Activated naive CD4-positive, alpha-beta T cell treated with anti-CD3 and anti-CD28 coated beads, Interleukin-2, amount 10 ng/mL, durations not matched to agents 7 days and 5 days (primary cell): ENCODE results near the gene CRIP1.
A peak's percentile ranks its signal among the peaks of the same experiment; 100 is the strongest.

Experiments used
- CTCF ChIA-PET: fragments of 350-600 bp; sonication (Branson Sonifier 250); formaldehyde crosslinking; loops from one replicate; lab custom pipeline; 2021; ENCODE audit warnings: antibody characterized with exemption; lab: Charles Lee
- DNase-seq: peaks from one replicate; pipeline ENCODE4 v3.0.0-alpha.2; 2020
- H3K27ac Mint-ChIP-seq: one replicate; pipeline ENCODE4 v1.8.0; 2021; ENCODE audit warnings: mild to moderate bottlenecking, moderate library complexity, mixed read lengths
- H3K27me3 Mint-ChIP-seq: one replicate; pipeline ENCODE4 v1.8.0; 2021; ENCODE audit warnings: mild to moderate bottlenecking, mixed read lengths
- H3K36me3 Mint-ChIP-seq: one replicate; pipeline ENCODE4 v1.8.0; 2021; ENCODE audit warnings: mixed read lengths
- H3K4me1 Mint-ChIP-seq: one replicate; pipeline ENCODE4 v1.8.0; 2021; ENCODE audit warnings: mixed read lengths
- H3K4me3 Mint-ChIP-seq: one replicate; pipeline ENCODE4 v1.8.0; 2021; ENCODE audit warnings: mild to moderate bottlenecking, moderate library complexity, mixed read lengths
- H3K9me3 Mint-ChIP-seq: one replicate; pipeline ENCODE4 v1.8.0; 2021; ENCODE audit warnings: mixed read lengths

Gene CRIP1

DNA sequence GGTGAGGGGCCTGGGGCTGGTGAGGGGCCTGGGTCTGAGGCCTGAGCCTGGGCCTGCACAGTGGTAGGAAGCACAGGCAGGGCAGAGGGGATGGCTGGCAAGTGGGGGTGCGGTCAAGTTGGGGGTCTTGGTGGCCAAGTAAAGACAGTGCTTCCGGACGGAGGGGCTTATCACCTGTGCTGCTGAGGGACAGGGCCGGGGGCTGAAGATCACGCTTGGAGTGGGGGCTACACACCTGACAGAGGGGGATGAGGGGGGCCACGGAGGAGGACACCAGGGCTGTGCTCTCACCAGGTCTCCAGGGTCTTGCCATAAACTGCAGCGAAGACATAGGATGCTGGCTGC is 16.6 kb downstream of the CRIP1 start:
- DNase-seq: no peak
- CTCF ChIA-PET: no interaction called here
- no peaks in the 10 kb centered on the region for H3K9me3 Mint-ChIP-seq
- peaks cover 45% of the 10 kb centered on the region for H3K27me3 Mint-ChIP-seq
- H3K4me3 Mint-ChIP-seq: no peak overlapping the region
- no peak overlapping the region for H3K27ac Mint-ChIP-seq
- no peaks in the 10 kb centered on the region for H3K36me3 Mint-ChIP-seq
- peaks cover 6% of the 10 kb centered on the region for H3K4me1 Mint-ChIP-seq

- Mint-ChIP-seq H3K4me1 (peaks cover 8% of the 10 kb centered on the region), H3K9me3 (no peaks in the 10 kb centered on the region), H3K4me3 (no peak overlapping the region), H3K27ac (no peak overlapping the region), H3K27me3 (peaks cover 50% of the 10 kb centered on the region), H3K36me3 (no peaks in the 10 kb centered on the region)
- no peak for DNase-seq
- CTCF ChIA-PET: no interaction called here
These were observed 17.4 kb downstream of the CRIP1 start for GRCh38 chr14:105503935-105504692.

DNA sequence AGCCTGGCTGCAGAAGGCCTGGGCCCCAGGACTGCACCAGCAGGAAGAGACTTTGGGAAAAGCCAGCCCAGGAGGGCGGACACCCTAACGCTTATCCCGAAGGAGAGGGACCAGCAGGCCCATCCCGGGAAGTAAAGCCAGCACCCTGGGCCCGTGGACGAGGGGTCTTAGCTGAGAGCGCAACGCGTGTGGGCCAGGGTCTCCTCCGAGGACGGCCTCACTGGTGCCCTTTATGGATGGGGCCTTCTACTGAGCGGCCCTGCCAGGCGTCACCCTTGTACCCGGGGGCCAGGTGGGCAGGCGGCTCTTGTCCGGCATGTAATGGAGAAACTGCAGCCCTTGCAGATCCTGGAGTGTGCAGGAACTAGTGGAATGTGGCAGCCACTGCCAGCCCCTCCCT is 18.4 kb downstream of the CRIP1 start:
- H3K36me3 Mint-ChIP-seq: no peaks in the 10 kb centered on the region
- DNase-seq: no peak
- CTCF ChIA-PET: no interaction called here
- no peak overlapping the region for H3K27ac Mint-ChIP-seq
- H3K27me3 Mint-ChIP-seq: peaks cover 57% of the 10 kb centered on the region
- peaks cover 8% of the 10 kb centered on the region for H3K4me1 Mint-ChIP-seq
- no peak overlapping the region for H3K4me3 Mint-ChIP-seq
- no peaks in the 10 kb centered on the region for H3K9me3 Mint-ChIP-seq

DNA sequence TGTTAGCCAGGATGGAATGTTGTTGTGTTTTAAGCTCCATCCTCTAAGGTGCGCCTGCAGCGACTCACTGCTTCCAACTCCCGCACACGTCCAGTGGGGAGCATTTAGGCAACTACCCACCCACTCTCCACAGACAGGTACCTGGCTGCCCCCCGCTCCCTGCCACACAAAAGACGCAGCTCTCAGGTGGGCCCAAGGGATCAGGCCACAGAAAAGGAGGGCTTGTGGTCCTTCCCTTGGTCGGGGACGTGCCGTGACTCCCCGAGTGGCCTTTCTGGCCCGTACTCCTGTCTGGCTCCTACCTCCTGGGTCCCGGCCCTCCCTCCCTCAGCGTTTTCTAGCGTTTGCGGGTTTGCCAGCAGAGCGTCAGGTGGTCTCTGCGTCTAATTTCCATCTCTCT is 20.6 kb downstream of the CRIP1 start:
- H3K9me3 Mint-ChIP-seq: no peaks in the 10 kb centered on the region
- H3K4me1 Mint-ChIP-seq: peaks cover 8% of the 10 kb centered on the region
- no peak for DNase-seq
- no peak overlapping the region for H3K27ac Mint-ChIP-seq
- CTCF ChIA-PET: interaction anchor here (0.7 to 1.1 kb wide), 2 partner anchors 21 to 31 kb away, joined by 3 to 4 read pairs; no protein-coding TSS in a partner anchor
- H3K27me3 Mint-ChIP-seq: peaks cover 75% of the 10 kb centered on the region
- H3K36me3 Mint-ChIP-seq: no peaks in the 10 kb centered on the region
- no peak overlapping the region for H3K4me3 Mint-ChIP-seq

DNA sequence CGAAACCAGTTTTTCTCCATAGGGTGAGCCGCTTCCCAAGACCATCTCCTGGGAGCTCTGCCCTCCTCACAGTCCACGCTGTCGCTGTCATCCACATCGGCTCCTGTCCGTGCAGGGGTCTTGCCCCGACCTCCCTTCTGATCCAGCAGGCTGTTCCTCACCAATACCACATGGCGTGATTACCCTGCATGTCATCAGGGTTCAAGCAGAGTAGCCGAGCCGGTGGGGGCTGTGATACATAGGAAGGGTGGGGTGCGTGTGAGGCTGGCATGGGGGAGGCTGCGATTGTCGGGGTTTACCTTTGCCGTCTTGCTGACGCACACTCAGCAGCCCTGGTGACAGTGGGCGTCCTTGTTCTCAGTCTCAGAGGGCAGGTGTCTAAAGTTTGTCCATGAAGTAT is 21.4 kb downstream of the CRIP1 start:
- CTCF ChIA-PET: interaction anchor here (1.1 kb wide), 1 partner anchor 30 kb away, joined by 3 read pairs; no protein-coding TSS in a partner anchor
- Mint-ChIP-seq H3K4me3 (no peak overlapping the region), H3K4me1 (peaks cover 8% of the 10 kb centered on the region), H3K27me3 (peaks cover 74% of the 10 kb centered on the region), H3K27ac (no peak overlapping the region), H3K36me3 (no peaks in the 10 kb centered on the region), H3K9me3 (no peaks in the 10 kb centered on the region)
- DNase-seq: no peak

DNA sequence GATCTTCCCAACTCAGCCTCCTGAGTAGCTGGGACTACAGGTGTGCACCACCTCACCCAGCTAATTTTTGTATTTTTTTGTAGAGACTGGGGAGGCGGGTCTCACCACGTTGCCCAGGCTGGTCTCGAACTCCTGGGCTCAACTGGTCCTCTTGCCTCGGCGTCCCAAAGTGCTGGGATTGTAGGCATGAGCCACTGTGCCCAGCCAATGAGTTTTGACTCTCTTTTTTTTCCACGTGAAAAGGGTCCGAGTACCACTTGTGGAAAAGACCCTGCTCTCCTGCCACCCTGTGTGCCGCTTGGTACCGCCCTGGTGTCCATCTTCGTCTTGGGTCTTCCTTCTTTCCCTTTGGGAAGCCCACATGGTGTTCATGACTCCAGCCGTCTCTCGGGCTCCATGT is 21.9 kb downstream of the CRIP1 start:
- CTCF ChIA-PET: no interaction called here
- DNase-seq: no peak
- H3K4me1 Mint-ChIP-seq: peaks cover 8% of the 10 kb centered on the region
- no peaks in the 10 kb centered on the region for H3K9me3 Mint-ChIP-seq
- H3K4me3 Mint-ChIP-seq: no peak overlapping the region
- H3K36me3 Mint-ChIP-seq: no peaks in the 10 kb centered on the region
- H3K27me3 Mint-ChIP-seq: peaks cover 71% of the 10 kb centered on the region
- H3K27ac Mint-ChIP-seq: no peak overlapping the region

DNA sequence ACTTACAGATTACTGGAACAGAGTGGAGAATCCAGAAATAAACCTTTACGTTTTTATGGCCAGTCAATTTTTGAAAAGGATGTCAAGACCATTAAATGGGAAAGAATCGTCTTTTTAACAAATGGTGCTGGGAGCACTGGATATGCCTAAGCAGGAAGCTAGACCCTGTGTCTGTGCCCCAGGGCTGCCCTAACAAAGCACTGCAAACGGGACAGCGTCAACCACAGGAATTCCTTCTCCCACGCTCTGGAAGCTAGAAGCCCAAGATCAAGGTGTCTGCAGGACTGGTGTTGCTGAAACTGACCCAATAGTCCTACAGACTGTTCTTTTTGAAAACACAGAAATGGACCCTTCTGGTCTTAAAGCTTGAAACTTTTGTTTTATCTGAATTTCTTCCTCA is 30.4 kb downstream of the CRIP1 start:
- Mint-ChIP-seq H3K4me1 (no peaks in the 10 kb centered on the region), H3K36me3 (no peaks in the 10 kb centered on the region), H3K9me3 (no peaks in the 10 kb centered on the region), H3K27me3 (peaks cover 64% of the 10 kb centered on the region), H3K27ac (no peak overlapping the region), H3K4me3 (no peak overlapping the region)
- CTCF ChIA-PET: no interaction called here
- DNase-seq: no peak

DNA sequence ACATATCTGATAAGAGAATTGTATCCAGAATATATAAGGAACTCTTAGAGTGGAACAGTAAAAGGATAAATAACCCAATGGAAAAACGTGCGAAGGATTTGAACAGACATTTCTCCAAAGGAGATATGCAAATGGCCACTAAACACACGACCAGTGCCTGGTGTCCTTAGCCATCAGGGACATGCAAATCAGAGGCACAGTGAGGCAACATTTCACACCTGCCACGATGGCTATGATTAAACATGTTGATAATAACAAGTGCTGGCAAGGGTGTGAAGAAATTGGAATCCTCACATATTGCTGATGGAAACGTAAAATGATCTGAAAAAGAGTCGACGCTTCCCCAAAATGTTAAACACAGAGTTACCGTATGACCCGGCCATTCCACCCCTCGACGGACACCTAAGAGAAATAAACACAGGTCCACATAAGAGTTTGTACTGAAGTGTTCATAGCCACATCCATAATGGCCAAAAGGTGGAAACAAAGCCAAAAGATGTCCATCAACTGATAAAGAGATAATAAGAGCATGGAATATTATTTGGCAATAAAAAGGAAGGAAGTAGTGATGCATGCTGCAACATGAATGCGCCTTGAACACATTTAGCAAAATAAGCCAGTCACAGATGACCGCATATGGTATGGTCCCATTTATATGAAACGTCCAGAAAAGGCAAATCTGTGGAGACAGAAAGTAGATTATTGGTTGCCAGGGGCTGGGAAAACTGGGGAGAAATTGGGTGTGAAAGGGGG is 33.4 kb downstream of the CRIP1 start:
- Mint-ChIP-seq H3K27ac (no peak overlapping the region), H3K36me3 (no peaks in the 10 kb centered on the region), H3K27me3 (peaks cover 73% of the 10 kb centered on the region), H3K9me3 (no peaks in the 10 kb centered on the region), H3K4me1 (no peaks in the 10 kb centered on the region), H3K4me3 (no peak overlapping the region)
- no peak for DNase-seq
- CTCF ChIA-PET: no interaction called here

- CTCF ChIA-PET: interaction anchor here (0.8 kb wide), 1 partner anchor 35 kb away, joined by 3 read pairs; no protein-coding TSS in a partner anchor
- no peaks in the 10 kb centered on the region for H3K9me3 Mint-ChIP-seq
- H3K4me3 Mint-ChIP-seq: peak overlapping the region; percentile 53
- H3K27ac Mint-ChIP-seq: no peak overlapping the region
- no peak for DNase-seq
- H3K27me3 Mint-ChIP-seq: peaks cover 76% of the 10 kb centered on the region
- H3K4me1 Mint-ChIP-seq: peaks cover 23% of the 10 kb centered on the region
- H3K36me3 Mint-ChIP-seq: no peaks in the 10 kb centered on the region
These were observed 38.6 kb downstream of the CRIP1 start for GRCh38 chr14:105525326-105525725.

DNA sequence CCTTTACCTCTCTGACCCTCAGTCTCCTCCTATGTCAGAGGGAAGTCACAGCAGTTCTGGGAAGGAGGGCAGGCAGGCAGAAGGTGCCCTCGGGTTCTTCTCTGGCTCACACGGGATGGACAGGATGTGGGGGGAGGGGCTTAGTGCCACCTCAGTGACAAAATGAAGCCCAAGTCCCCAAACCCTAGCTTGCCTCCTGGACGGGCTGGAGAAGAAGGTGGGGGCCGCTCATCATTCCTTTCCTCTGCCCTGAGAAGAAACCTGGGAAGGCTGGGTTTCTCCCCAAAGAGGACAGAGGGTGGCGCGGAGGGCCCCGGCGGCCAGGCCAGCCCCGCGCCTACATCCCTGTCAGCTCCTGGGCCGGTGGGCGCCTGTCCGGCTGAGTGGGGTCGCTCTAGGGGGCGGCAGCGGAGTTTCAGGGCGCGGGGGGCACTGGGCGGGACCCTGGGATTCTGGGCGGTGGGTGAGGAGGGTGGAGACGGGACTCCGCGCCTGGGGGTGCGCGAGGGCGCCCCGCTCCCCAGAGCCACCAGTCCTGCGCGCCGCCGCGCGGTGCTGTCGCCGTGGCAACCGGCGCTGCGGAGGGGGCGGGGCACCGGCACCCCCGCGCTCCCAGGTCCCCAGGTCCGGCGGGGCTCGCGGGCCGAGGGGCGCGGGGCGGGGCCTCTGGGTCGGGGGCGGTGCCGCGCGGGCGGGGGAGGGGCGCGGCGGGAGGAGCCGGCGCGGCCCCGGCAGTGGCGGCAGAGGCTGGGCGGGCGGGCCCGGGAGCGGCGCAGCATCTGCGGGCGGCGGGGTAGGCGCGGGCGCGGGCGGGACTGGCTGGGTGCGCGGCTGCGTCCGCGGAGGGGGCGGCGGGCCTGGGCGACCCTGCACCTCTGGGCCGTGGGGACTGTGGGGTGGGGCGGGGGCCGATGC is 39.4 kb downstream of the CRIP1 start, which contains the start of gene TMEM121:
TMEM121 (plus strand) TSS at position 723 of the 915 bp plus-strand sequence. CDS start 2,252 bp downstream, outside the sequence.
- peaks cover 29% of the 10 kb centered on the region for H3K4me1 Mint-ChIP-seq
- peaks cover 78% of the 10 kb centered on the region for H3K27me3 Mint-ChIP-seq
- H3K27ac Mint-ChIP-seq: no peak within 1 kb of the TSS
- peak; percentile 60 for DNase-seq
- H3K4me3 Mint-ChIP-seq: peak within 1 kb of the TSS; percentile 69
- CTCF ChIA-PET: interaction anchor here (0.8 kb wide), 1 partner anchor 36 kb away, joined by 3 read pairs; no protein-coding TSS in a partner anchor
- H3K36me3 Mint-ChIP-seq: no peaks in the 10 kb centered on the region
- H3K9me3 Mint-ChIP-seq: no peaks in the 10 kb centered on the region

DNA sequence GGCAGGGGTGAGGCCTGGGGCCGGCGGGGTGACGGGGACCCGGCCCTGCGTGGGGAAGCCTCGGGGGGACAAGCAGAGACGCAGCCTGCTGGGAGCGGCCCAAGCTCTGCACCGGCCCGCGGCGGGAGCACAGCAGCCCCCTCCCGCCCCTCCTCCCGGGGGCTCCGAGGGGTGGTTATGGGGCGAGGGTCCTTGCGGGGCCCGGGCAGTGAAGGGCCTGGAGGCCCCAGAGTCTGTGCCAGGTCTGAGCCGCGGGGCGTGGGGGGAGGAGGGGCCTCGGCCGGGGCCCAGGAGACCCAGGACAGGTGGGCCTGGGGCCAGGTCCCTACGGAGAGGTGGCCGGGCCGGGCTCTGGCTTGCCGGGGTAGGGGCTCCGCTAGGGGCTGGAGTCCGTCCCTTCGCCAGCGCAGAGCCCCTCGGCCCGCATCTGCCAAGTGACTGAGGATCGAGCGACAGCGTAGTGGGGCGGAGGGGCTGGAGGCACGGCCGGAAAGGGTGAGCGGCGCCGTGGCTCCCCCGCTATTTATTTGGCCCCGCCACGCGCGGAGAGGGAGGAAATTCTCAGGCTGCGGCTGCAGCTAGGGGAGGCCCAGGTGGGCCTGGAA is 40.2 kb downstream of the CRIP1 start:
- H3K27ac Mint-ChIP-seq: no peak overlapping the region
- H3K4me1 Mint-ChIP-seq: peaks cover 29% of the 10 kb centered on the region
- DNase-seq: peak; percentile 31
- H3K27me3 Mint-ChIP-seq: peaks cover 71% of the 10 kb centered on the region
- CTCF ChIA-PET: no interaction called here
- no peaks in the 10 kb centered on the region for H3K9me3 Mint-ChIP-seq
- H3K36me3 Mint-ChIP-seq: no peaks in the 10 kb centered on the region
- H3K4me3 Mint-ChIP-seq: peak overlapping the region; percentile 69

GRCh38 chr14:105527381-105527825 is 40.7 kb downstream of the CRIP1 start:
- CTCF ChIA-PET: no interaction called here
- no peak overlapping the region for H3K27ac Mint-ChIP-seq
- H3K9me3 Mint-ChIP-seq: no peaks in the 10 kb centered on the region
- peak overlapping the region; percentile 69 for H3K4me3 Mint-ChIP-seq
- no peak for DNase-seq
- H3K27me3 Mint-ChIP-seq: peaks cover 67% of the 10 kb centered on the region
- no peaks in the 10 kb centered on the region for H3K36me3 Mint-ChIP-seq
- peaks cover 31% of the 10 kb centered on the region for H3K4me1 Mint-ChIP-seq

GRCh38 chr14:105527826-105528585 is 41.3 kb downstream of the CRIP1 start:
- peaks cover 62% of the 10 kb centered on the region for H3K27me3 Mint-ChIP-seq
- DNase-seq: peak; percentile 86
- no peaks in the 10 kb centered on the region for H3K36me3 Mint-ChIP-seq
- peaks cover 31% of the 10 kb centered on the region for H3K4me1 Mint-ChIP-seq
- H3K27ac Mint-ChIP-seq: no peak overlapping the region
- peak overlapping the region; percentile 69 for H3K4me3 Mint-ChIP-seq
- no peaks in the 10 kb centered on the region for H3K9me3 Mint-ChIP-seq
- CTCF ChIA-PET: interaction anchor here (0.7 to 3.0 kb wide), 7 partner anchors 36 to 176 kb away, joined by 3 to 19 read pairs (median 6); no protein-coding TSS in a partner anchor
